Astrocyte (in vitro differentiated cells and primary cell): ENCODE results near the gene TVP23A.

Experiments used
- EZH2 ChIP-seq: IDR thresholded peaks from 2 replicates; pipeline ENCODE4 v1.6.1; 2012; ENCODE audit warnings: mild to moderate bottlenecking, low read length, inconsistent platforms; ENCODE audit not compliant: insufficient read depth
- TF ChIP-seq, protein P1 (sequence below): IDR thresholded peaks from 2 replicates; pipeline ENCODE4 v1.5.1; 2011; ENCODE audit warnings: low read depth, mild to moderate bottlenecking, inconsistent platforms, low read length, moderate library complexity; ENCODE audit not compliant: insufficient read depth

- TF ChIP-seq, protein P1, sequence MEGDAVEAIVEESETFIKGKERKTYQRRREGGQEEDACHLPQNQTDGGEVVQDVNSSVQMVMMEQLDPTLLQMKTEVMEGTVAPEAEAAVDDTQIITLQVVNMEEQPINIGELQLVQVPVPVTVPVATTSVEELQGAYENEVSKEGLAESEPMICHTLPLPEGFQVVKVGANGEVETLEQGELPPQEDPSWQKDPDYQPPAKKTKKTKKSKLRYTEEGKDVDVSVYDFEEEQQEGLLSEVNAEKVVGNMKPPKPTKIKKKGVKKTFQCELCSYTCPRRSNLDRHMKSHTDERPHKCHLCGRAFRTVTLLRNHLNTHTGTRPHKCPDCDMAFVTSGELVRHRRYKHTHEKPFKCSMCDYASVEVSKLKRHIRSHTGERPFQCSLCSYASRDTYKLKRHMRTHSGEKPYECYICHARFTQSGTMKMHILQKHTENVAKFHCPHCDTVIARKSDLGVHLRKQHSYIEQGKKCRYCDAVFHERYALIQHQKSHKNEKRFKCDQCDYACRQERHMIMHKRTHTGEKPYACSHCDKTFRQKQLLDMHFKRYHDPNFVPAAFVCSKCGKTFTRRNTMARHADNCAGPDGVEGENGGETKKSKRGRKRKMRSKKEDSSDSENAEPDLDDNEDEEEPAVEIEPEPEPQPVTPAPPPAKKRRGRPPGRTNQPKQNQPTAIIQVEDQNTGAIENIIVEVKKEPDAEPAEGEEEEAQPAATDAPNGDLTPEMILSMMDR, result no peak
- TF ChIP-seq EZH2, result no peak
Observed at GRCh38 chr16:10828851-10829366, 10.3 kb upstream of the TVP23A start.
